GM18502 (cell line): ENCODE results near the gene TRANK1.
"Not testable (repeated sequence)": the region's sequence is repeated elsewhere in the genome, so short reads cannot be mapped to it uniquely, and the experiment has no call there.

ENCODE experiments used
- ATAC-seq: cut with Tn5 transposase; IDR thresholded peaks from one replicate; pipeline ENCODE4 v1.9.1; 2021; ENCODE audit warnings: mild to moderate bottlenecking; ENCODE audit not compliant: unreplicated experiment, poor library complexity

TRANK1 gene

DNA sequence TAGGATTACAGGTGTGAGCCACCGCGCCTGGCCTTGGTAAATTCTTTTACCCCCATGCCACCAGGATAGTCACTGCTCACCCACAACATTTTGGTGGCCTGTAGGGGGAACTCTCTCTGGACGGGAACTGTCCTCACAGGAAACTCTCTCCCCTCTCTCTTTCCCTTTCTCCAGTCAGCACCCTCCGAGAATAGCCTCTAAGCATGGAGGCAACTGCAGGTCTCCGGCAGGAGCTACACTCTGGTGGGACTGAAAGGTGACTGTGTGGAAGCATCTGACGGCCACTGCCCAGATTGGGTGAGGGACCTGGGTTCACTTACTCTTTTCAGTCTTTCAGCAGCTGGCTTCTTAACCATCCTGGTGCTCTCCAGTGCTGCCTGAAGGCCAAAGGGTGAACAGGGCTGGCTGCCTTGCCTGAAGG lies 21.3 kb downstream of the TRANK1 start:
- ATAC-seq, result no peak

DNA sequence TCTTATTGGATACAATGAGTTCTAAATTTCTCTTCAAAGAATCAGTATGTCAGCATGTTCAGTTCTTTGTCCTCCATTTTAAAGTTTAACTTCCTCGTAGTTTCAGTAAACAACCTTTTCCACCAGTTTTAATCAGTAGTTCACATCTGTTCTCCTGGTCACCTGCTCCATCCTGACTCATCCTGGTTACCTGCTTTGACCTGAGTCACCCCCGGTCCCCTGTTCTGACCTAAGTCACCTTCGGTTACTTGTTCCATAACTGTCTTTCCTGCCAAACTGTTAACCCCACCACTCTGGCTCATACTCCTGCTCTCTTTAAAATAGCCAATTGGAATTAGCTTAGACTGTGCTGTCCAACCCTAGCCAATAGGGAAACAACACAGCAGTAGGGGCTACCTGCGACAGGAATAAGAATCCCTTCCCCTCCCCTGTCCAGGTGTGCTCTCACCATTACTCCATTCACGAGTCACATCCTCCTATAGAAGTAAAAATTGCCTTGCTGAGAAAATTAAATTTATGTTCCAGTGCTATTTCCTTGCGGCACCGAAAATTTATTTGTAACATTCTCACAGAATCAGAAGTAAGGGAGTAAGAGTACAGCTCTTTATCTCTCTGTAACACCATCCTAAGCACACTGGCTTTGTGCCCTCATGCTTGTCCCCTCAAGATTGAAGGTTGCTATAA lies 23.8 kb downstream of the TRANK1 start:
- ATAC-seq, result no peak

DNA sequence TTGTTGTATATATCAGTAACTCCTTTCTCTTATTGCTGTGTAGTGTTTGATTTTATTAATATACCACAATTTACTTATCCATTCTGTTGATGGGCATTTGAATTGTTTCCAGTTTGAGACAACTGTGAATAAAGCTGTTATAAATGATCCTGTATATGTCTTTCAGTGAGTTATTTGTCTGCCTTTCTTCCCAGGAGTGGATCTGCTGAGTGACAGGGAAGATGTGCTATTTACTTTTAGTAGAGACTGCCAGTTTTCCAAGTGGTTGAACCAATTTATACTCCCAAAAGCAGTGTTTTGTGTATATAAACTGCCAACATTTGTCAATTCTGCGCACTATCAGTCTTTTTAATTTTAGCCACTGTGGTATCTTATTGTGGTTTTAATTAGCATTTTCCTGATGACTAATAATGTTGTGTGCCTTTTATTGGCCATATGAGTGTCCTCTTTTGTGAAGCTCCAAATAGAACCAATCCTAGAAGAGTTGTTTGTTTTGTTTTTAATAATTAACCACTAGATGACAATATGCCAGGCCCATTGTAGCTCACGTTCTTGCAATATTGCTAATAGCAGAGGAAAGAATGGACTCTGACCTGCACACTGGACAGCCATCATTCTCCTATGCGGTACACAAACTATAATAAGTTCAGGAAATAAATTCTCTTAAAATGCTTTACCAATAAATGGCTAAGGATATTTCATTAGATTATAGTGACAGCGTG lies 25.3 kb downstream of the TRANK1 start:
- ATAC-seq, result no peak

DNA sequence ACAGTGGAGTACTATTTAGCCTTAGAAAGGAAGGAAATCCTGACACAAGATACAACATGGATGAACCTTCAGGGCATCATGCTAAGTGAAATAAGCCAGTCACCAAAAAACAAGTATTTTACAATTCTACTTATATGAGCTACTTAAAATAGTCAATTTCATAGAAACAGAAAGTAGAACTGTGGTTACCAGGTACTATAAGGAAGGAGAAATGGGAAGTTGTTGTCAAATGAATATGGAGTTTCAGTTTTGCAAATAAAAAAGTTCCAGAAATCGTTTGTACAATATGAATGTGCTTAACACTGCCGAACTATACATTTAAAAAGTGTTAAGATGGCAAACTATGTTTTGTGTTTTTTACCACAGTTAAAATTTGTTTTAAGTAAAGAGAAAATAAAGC lies 26.8 kb downstream of the TRANK1 start:
- ATAC-seq, result peak; percentile 89

DNA sequence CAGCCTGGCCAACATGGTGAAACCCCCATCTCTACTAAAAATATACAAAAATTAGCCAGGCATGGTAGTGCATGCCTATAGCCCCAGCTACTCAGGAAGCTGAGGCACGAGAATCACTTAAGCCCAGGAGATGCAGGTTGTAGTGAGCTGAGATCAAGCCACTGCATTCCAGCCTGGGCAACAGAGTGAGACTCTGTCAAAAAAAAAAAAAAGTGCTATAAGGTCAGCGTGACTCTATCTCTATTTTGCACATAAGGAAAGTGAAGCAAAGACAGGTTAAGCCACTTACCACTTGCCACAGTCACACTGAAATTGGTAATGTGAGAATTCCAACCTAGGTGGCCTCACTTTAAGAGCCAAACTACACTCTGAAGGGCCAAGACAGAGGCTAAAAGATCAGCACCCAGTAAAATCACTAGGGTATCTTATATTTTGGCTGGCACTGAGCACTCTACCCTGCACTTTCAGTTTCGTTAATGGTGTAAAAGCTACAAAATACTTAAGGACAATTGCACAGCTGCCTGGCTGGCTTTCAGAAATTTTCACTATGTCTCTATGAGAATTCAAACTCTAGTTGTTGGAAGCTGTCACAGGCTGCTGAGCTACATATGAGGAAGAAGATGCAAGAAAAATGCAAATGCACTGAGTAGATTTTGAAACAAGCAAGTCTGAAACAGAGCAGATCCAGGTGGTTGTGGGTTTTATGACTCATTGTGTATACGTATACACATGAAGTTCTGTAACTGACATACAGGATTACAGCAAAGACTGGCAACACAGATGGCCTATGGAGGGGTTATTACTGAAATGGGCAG lies 32.7 kb downstream of the TRANK1 start:
- ATAC-seq, result peak; percentile 94

DNA sequence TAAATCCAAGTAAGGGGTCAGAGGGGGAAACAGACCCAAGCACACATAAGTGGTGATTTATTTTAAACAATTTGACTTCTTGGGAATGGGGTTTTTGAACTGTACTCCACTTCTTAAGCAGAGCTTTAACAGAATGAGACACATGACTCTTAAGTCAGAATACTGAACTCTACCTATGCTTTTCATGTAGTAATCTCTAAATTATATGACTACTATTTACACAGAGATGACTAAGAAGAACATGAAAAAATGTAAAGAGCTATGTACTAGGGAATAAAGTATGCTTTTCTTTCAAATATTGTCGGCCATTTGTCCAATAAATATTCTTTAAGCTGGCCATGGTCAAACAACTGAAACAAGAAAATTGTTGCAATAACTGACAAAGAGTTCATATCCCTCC lies 35.2 kb downstream of the TRANK1 start:
- ATAC-seq, result no peak

DNA sequence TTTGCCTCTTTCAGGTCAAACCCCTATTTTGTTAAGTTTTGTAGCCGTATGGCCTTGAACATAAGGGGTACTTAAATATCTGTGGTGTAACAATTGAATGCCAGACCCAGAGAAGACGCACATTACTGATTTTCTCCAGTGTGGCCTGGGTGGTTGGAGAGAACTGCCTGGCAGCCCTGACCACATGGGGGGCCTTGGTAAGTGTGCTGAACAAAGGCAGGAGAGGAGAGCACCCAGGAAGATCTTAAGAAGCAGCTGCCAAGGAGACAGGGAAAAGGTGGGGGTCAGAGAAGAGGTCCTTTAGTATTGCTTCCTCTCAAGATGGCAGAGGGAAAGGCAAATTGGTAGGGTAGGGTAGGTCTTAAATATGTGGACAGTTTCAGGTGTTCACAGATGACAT lies 35.7 kb downstream of the TRANK1 start:
- ATAC-seq, result no peak

DNA sequence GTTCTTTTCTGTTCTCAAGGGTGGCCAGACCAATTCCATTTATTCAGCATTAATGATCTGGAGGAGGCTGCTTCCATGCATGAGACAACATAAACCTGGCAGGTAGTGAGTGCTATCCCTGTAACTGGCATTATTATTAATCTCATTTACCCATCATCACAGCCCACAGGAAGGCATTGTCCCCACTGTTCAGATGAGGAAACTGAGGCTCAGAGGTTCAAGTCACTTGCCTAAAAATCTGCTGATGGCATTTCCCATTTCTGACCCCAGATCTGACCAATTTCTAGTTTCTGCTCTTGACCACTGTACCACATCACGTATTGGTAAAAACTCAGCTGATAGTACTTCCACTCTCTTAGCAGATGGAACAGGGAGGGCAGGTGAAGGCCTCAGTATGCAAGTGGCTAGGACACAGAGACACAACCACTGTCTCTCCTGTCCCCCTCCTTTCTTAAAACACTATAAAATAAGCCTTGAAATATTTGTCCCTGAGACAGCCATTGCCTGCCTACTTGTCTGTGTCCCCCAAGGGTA lies 36.1 kb downstream of the TRANK1 start:
- no peak for ATAC-seq

DNA sequence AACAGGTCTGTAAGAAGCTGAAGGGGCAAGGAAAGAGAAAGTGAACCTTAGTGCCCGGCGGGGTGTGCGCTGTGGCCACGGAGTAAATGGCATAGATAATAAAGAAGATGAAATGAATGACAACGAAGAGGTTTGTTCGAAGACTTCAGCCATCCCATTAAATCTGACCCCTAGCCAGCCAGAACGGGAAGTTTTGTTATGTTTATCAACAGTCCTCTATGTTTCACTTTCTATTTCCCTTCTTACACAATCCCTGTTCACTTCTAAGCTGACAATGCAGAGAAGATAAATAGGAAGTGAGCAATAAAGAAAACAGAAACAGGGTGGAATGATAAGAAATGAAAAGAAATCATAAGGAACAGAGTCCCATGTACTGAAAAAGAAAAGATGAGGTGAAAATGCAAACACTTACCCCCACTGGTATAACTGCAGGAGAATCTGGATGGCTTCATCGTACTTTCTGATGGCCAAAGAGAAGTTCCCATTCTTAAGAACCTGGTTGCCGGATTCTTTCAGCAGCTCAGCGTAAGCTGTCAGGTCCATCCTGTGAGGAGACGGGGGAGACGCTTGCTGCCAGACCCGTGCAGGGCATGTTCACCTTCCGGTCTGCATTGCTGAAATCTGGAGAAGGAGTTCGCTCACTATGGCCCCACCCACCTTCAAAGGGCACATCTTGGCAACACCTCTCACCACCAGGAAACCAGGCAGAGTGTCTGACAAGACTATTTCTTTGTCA lies 36.8 kb downstream of the TRANK1 start:
- ATAC-seq, result peak; percentile 29

DNA sequence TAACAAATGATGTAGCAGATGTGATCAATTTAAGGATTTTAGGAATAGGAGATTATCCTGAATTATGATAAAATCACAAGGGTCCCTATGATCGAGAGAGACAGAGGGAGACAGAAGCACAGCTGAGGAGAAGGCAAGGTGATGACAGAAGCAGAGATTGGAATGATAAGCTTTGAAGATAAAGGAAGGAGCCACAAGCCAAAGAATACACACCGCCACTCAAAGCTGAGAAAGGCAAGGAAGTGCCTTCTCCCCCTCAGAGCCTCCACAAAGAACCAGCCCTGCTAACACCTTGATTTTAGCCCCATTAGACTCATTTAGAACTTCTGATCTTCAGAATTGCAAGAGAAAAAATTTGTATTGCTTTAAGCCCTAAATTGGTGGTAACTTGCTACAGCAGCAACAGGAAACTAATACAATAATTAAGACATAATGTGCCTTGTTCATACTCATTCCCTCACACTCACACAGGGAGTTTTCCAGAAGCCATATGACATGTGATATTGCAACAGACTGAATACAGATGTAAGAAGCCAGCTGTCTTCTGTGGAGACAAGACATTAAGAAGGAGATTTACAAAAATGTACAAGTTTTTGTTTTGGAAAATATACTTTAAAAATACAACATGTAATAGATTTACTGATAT lies 38.2 kb downstream of the TRANK1 start:
- no peak for ATAC-seq

DNA sequence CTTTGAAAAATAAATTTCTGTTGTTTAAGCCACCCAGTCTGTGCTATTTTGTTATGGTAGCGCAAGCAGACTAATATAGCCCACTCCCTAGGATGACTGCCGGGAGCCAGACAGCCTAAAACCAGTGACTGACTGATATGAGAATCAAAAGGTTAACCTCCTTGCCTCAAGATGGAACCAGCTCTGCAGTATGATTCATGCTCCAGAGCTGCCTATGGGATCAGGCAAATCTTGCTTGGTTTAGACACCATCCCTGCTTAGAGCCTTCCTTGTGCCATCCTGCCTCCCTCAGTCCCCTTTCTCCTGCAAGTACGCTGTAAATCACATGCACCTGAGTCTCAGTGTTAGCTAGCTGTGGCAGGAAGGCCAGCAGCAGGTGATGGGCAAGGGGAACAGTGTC lies 39.3 kb downstream of the TRANK1 start:
- ATAC-seq, result no peak

DNA sequence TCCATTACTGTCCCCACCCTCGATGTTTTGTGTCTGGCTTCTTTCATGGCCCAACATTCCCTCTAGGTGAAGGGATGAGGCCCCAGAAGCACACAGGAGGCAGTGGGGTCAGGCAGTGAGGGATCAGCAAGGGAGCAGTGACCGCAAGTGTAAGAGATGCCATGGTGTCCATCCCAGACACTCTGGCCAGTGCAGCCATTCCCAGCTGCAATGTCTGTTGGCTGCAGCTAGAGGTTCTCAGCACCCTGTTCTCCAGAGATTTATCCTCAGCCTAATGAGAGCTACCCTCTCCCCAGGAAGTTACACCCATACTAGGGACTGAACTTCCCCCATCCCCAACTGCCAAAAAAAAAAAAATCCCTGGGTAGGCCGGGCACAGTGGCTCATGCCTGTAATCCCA lies 40.2 kb downstream of the TRANK1 start:
- no peak for ATAC-seq

DNA sequence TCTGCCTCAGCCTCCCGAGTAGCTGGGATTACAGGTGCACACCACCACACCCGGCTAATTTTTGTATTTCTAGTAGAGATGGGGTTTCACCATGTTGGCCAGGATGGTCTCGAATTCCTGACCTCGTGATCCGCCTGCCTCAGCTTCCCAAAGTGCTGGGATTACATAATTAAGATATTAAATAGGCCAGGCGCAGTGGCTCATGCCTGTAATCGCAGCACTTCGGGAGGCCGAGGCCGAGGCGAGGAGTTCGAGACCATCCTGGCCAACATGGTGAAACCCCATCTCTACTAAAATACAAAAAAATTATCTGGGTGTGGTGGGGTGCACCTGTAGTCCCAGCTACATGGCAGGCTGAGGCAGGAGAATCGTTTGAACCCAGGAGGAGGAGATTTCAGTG lies 40.8 kb downstream of the TRANK1 start:
- ATAC-seq, result not testable (repeated sequence)

DNA sequence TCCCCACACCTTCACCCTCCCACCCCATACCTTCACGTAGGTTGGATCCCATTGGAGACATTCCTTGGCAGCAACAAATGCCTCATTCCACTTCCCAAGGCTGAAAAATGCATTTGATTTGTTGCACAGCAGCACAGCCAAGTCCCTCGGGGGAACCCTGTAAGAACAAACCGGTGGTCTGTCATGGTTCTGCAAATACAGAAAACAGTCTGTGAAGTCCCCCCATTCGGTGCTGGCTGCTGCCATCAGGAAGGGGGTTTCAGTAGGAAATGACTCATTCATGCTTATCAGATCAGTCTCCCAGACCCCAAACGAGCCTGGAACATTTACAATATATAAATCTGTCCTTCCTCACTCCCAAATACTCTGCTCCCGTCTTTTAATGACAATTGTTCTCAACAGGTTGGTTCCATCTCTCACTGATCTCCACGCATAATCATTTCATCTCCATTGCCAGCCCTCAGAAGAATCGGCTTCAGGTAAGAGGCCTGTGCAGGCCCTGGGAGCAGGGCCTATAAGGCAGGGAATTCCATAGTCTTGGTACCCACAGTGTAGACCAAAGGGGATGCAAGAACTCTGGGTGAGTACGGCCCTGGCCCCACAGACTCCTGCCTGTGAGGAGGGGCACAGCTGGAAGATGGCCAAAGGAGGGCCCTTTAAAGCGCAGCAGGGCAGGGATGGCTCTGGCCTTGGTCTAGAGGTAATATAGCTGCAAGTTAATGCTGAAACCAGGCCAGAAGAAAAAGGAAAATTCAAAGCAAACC lies 41.6 kb downstream of the TRANK1 start:
- ATAC-seq, result peak; percentile 29

DNA sequence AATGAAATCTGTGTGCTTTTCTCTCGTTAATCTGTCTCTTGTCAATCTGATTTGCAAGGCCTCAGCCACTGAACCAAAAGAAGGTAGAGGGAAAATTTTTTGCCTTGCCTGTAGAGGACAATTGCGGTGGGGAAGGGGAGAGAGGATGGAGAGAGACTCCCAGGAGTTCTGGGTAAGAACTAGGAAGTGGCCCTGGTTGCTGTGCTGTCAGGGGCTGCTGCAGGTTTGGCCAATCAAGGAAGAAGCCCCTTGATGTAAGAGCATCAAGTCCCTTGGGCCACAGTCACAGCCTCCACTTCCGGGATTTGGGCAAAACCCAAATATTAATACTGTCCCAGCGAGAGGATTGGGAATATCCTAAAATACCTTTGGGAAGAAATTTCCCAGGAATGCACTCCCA lies 43.3 kb downstream of the TRANK1 start:
- no peak for ATAC-seq

DNA sequence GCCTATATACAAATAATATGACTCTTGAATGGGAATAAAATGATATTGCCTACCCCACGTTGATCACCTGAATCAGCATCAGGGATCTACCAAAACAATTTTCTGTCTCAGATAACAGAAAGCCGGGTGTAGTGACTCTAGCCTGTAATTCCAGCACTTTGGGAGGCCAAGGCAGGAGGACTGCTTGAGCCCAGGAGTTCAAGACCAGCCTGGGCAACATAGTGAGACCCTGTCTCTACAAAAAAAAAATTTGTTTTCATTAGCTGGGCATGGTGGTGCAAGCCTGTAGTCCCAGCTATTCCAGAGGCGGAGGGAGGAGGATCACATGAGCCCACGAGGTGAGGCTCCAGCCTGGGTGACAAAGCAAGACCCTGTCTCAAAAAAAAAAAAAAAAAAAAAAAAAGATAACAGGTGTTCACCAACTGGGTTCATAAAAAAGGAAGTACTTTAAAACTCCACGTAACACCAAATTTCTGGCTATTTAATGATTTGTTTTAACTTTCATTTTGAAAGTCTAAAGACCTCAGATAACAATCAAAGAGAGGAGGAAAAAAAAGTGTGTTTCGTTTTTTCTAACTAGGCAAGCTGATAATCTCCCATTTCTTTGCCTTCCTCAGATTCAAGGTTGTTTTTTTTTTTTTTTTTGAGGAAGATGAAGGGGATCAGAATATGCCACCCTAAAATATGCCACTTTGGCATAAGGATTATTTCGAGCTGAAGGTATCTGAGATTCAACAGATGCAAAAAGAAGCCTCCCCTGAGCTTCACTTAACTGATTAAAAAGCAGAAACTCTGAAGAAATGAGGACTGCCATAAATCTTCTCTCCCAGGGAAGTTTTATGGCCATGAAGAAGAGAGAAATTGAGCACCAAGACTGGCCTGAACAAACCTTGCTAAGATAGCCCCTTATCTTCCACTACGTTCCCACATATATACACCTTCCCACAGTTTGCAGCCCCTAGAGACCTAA lies 44.1 kb downstream of the TRANK1 start:
- ATAC-seq, result no peak

DNA sequence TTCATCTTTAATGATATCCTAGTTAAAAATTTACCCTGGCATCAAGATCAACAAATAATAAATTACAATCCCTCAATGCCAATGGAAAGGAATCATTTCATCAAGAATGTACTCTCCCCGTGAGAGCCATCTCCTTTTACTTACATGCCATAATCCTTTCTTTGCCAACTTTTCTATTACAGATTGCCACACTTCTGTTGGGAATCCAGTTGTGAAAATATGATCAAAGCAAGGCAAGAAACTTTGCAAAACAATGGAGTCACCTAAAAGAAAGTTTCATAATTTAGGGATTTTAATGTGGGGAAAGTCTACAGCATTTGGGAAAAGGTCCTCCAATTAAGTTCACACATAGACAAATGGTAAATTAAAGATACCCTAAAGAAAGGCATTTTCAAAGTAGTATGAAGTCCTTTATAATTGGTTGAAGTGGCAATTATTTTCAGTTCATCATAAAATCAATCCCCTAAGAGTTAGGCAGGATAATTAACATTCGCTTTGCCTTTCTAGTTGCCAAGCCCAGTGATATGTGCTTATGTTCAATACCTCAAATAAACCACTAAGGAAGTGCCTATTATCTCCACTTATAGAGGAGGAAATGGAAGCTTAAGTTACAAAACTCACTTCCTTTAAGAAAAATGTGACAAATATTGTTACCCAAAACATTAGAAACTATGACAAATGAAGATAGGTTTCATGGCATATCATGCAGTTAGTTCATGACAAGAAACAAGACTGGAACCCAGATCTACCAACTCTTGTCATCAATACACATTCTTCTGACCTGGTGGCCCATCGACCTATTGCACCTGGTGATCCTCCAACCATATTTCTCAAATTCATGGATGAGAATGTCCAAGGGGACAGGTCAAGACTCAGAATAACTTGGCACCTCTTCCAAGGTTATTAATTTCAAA lies 49.1 kb downstream of the TRANK1 start:
- ATAC-seq, result no peak
